NOMO-1 treated with dmso at 0.1 percent for 144 hours (cell line): ENCODE results near the gene ALKBH5.

ENCODE experiments used
- DNase-seq: peaks from one replicate; lab custom pipeline; 2025; ENCODE audit not compliant: unreplicated experiment; lab: John Stamatoyannopoulos, UW

ALKBH5 gene

GRCh38 chr17:18240449-18240848, 56.8 kb downstream of the ALKBH5 start:
- no peak for DNase-seq

DNA sequence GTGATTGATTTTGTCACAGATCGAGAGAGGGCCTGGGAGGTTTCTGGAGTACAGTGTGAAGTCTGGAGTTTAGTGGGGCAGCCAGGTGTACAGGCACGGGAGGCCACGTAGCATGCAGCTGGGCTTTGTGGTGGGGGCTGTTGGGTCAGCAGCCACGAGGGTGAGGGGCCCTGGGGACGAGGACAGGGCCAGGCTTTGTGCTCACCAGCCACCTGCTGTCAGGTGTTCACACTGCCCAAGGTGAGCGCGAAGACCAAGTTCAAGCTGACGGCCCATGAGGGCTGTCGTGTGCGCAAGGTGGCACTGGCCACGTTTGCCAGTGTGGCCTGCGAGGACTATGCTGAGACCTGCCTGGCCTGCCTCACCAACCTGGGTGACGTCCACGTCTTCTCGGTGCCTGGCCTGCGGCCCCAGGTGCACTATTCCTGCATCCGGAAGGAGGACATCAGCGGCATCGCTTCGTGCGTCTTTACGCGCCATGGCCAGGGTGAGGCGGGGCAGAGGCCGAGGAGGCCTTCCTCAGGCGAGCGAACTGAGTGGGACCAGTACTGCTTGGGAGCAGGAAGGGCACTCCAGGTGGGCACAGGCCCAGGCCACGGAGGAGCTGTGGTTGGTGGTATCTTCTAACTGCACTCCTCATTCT, 57.7 kb downstream of the ALKBH5 start:
- DNase-seq = no peak

GRCh38 chr17:18245038-18245776, 61.6 kb downstream of the ALKBH5 start:
- DNase-seq = no peak

DNA sequence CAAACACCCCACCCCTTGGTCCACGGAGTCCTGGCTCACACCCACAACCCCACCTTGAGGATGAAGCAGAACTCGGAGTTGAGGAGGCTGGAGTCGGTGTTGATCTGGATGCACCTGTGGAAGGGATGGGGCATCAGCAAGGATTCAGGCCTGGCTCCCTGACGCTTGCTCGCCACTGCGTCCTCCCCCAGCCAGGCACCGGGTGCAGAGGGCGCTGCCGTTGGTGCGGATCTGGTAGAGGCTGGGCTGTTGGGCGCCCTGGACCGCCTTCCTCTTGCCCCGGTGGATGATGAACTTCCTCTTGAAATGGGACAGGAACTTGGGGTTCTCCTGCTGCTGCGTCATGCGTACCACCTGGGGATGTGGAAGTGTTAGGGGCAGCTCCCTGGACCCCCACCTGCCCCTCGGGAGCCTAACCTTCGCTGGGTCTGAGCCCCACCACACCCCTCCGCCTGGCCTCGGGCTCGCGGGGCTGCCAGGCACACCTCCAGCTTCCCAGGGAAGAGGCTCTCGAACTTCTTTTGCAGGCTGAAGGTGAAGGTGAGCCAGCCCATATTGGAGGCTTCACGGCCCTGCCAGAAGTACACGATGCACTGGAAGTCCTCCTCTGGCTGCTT, 62.6 kb downstream of the ALKBH5 start:
- no peak for DNase-seq

GRCh38 chr17:18246880-18247612, 63.4 kb downstream of the ALKBH5 start:
- no peak for DNase-seq

DNA sequence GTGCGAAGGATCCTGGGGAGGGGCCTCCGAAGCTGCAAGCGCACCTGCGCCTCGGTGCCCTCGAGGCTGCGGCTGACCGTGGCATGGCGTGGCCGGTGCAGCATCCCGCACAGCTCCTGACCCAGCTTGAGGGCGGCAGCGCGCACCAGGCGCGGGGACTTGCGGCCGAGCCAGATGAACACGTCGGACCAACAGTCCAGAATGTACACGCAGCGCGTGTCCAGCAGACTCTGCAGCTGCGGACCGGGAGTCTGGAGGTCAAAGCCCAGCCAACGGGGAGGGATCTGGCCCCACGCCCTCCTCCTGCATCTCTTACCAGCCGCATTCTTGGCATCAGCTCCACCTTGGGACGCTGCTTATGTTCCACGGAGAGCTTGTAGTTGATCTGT, 64.0 kb downstream of the ALKBH5 start:
- DNase-seq = no peak

GRCh38 chr17:18248300-18248731, 64.7 kb downstream of the ALKBH5 start:
- DNase-seq = no peak

DNA sequence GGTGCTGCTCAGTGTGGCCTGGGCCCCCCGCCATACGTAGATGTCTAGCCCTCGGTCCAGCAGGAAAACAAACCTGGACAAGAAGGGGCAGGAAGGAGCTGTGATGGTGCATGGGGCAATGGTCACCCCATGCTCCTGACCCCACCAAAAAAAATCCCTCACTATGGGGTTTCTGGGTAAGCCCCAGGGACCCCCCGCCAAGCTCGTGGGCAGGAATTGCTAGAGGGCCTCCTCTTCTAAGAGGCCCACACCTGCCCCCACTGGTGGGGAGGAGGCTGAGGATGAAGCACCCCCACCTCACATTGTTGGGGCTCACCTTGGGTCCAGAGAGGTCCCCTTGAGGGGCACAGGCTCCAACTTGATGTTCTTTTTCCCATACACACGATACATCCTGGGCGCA, 65.2 kb downstream of the ALKBH5 start:
- DNase-seq = no peak

GRCh38 chr17:18250259-18250658, 66.6 kb downstream of the ALKBH5 start:
- no peak for DNase-seq

- DNase-seq = no peak
Measured at GRCh38 chr17:18250708-18251107, 67.1 kb downstream of the ALKBH5 start.

DNA sequence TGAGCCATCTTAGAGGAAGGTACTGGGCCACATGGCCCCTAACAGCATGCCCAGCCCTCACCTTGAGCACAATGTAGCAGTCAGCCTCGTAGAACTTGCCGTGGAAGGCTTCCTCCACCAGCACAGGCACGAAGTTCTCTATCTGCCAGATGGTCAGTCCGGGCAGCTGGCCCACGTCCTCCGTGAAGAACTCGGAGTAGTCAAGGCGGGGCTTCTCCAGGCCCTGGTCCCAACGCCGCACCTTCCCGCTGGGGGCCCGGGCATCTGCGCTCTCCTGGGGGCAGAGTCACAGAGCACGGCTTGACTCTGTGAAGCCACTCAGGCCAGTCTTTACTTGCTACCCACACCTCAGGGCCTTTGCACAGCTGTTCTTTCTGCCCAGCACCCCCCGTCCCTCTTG, 67.6 kb downstream of the ALKBH5 start:
- DNase-seq = no peak

DNA sequence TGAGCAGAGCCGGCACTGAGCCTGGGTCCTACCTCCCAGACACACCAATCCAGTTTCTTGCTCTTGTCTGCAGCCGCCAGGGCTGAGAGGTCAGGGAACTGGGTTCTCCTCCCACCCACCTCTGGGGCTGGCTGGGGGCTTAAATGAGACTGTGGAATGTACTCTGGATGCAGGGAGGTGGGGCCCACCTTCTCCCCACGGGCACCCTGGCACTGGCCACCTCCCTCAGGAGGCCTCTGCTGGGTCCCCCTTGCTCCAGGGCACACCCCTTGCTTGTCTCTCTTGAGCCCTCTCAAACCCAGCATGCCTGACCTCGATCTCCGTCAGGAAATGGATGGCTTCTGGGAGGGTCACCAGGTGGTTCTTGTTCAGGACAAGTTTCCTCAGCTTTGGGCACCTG, 68.5 kb downstream of the ALKBH5 start:
- DNase-seq = no peak

GRCh38 chr17:18253187-18253884, 69.7 kb downstream of the ALKBH5 start:
- DNase-seq = no peak

DNA sequence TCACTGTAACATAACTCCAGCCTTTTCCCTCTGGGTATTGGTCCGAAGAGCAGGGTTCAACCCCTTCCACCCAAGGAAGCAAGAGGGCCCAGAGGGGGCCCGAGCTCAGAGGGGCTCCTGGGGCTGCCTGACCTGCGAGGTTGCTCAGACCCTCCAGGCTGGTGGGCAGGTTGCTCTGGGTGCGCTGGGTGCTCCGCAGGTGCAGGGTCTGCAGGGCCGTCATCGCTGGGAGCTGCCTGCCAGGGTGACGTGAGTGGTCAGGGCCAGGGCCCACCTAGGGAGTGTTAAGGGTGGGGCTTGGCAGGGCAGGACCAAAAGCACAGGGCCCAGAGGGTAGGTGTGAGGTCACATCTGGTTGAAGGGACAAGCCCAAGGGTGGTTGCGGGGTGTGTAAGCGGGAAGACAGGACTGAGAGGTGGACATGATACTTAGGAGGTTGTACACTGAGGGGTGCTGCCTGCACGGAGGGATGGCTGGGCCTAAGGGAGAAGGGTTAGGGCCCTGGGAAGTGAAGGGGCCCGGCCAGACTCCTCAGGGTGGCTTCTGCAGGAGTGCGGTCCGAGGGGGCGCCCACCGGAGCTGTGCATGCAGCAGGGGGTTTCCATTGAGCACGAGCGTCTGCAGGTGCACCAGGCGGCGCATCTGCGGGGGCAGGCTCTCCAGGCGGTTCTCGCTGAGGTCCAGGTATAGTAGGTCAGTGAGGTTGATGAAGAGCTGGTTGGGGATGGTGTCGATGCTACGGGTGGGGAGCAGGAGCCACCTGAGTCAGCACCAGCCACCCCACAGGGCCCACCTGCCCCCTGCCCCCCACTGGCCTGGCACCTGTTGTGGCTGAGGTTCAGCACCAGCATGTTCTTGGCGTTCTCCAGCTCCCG, 70.6 kb downstream of the ALKBH5 start:
- DNase-seq = no peak

DNA sequence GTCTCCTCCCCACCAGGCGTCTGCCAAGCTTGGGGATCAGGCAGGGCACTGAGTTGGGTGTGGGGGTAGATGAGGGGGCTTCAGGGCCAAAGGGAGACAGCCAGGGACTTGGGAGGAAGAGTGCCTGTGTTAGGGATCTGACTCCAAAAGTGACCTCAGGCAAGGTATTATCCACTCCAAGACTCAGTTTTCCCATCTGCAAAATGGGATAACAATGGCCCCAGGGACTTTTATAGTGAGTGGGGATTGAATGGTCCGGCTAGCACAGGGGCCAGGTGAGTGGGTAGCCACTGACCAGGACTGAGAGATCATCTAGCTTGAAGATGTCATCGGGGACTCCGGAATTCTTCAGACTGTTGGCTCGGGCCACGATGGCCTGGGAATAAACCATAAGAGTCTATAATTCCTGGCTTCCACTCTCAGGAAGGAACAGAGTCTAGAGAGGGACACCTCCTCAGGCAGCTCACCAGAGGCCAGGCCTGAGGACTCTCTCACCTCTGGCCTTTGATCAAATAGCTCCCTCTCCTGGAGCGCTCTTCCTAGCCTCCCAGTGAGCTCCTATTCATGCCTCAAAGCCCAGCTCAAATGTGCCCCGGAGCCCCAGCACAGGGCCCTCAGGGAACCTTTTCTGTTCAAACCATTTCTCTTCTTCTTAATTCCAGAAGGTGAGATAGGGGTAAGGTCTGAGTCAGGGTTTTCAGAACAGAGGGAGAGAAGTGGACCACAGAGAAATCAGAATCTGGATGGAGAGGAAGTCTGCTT, 71.4 kb downstream of the ALKBH5 start:
- no peak for DNase-seq

DNA sequence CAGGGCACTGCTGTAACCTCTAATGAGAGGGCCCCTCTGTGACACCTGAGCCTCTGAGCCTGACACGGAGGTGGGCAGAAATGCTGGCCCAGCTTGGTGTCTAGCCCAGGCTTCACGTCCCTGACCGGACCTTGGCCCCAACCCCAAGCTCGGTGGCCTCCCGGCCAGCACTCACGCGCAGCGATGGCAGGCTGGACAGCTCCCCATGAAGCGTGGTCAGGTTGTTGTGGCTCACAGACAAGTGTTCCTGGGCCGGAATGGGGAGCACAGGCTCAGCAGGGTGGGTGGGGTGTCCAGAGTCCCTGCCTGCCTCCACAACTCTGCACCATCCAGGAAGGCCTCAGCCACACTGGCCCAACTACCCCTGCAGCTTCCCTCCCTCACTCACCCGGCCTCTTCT, 72.7 kb downstream of the ALKBH5 start:
- DNase-seq = no peak

GRCh38 chr17:18256776-18257175, 73.1 kb downstream of the ALKBH5 start:
- DNase-seq = no peak

- DNase-seq = no peak
Measured at GRCh38 chr17:18257268-18257981, 73.8 kb downstream of the ALKBH5 start.

- peak; percentile 55 for DNase-seq
Measured at GRCh38 chr17:18257982-18258355, 74.3 kb downstream of the ALKBH5 start.
